ENCODE data around the gene ISG15.
"Not testable (repeated sequence)": the region's sequence is repeated elsewhere in the genome, so short reads cannot be mapped to it uniquely, and the experiment has no call there.

The ISG15 gene

DNA sequence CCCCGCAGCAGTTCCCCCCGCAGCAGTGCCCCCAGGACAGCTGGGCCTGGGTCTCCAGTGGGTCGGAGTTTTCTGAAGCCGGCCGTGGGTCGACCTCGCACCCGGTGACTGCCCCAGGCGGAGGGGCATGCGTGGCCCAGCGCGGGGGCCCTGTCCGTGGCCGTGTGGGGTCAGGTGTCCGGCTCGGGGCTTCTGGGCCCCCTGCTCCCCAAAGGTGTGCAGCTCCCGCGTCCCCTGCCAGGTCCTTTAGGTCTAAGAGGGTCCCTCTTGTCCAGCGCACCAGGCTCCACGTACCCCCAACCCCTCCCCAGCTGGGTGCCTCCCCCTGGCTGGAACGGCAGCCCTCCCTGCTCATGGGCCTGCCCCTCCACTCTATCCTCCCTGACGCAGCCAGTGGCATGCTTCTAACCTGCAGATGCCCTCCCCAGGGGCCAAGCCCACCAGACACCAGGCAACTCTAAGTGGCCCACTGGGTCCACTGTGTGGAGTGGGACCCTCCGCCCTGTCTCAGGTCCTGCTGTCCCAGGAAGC, 7.5 kb upstream of the ISG15 start:
- H3K14ac ChIP-seq (ENCODE audit: low read length in 2 of 2): no peak overlapping the region
- no peak overlapping the region for H3K9ac ChIP-seq (ENCODE audit: low read length)
- no peak overlapping the region for H2BK5ac ChIP-seq (ENCODE audit: low read depth, low read length, poor library complexity, severe bottlenecking)
- peak overlapping the region in 1 of 2 experiments; percentile 81 for H3K4ac ChIP-seq (ENCODE audit: low read depth in 1 of 2, low read length in 2 of 2)
- H3K36me3 ChIP-seq (ENCODE audit: control insufficient read depth in 1 of 2, insufficient read depth in 2 of 2, low read depth in 1 of 2, low read length in 2 of 2): peaks cover 0 to 8% of the 10 kb centered on the region in 2 experiments
- H3K9me3 ChIP-seq (ENCODE audit: control insufficient read depth, low read length): no peaks in the 10 kb centered on the region
- no peak overlapping the region for H3K27ac ChIP-seq (ENCODE audit: low read length, poor library complexity, severe bottlenecking)
- H2AFZ ChIP-seq (ENCODE audit: low read depth, low read length): no peak overlapping the region
- H3K4me3 ChIP-seq (ENCODE audit: insufficient read depth in 1 of 2, low read depth in 1 of 2, low read length in 2 of 2): no peak overlapping the region
- H3K79me1 ChIP-seq (replicated peaks; ENCODE audit: low read length, poor library complexity, severe bottlenecking): peaks cover 4% of the 10 kb centered on the region
- peak overlapping the region; percentile 21 for H2BK15ac ChIP-seq (ENCODE audit: low read depth, poor library complexity, severe bottlenecking)
- no peak overlapping the region for H3K23ac ChIP-seq (ENCODE audit: low read length in 2 of 2)
- H4K91ac ChIP-seq (ENCODE audit: low read length): no peak overlapping the region
- DNase-seq: no peak
- H2BK120ac ChIP-seq (ENCODE audit: low read depth, low read length): no peak overlapping the region
- peaks cover 0 to 61% of the 10 kb centered on the region in 2 experiments for H3K27me3 ChIP-seq (ENCODE audit: control insufficient read depth in 1 of 2, insufficient read depth in 1 of 2, low read length in 2 of 2)
- peak overlapping the region; percentile 32 to 71 for H2BK12ac ChIP-seq (ENCODE audit: low read length in 2 of 2)
- H3K18ac ChIP-seq (ENCODE audit: low read depth in 1 of 2, low read length in 2 of 2): peak overlapping the region in 1 of 2 experiments; percentile 24
- H4K8ac ChIP-seq (ENCODE audit: low read length): peak overlapping the region; percentile 59
- H2AK5ac ChIP-seq (ENCODE audit: low read length, severe bottlenecking): peak overlapping the region; percentile 12
- WGBS: 84% methylated on average over 18 of the region's 23 CpGs
- peaks cover 34% of the 10 kb centered on the region for H3K4me1 ChIP-seq (ENCODE audit: control insufficient read depth, insufficient read depth, low read depth, low read length)
- no peak overlapping the region for H3K4me2 ChIP-seq (ENCODE audit: low read length, poor library complexity, severe bottlenecking)

- Histone ChIP-seq H4K91ac (ENCODE audit: low read length) (peak overlapping the region; percentile 64), H3K4me1 (ENCODE audit: control insufficient read depth, insufficient read depth, low read depth, low read length) (peaks cover 27% of the 10 kb centered on the region), H2AK5ac (ENCODE audit: low read length, severe bottlenecking) (peak overlapping the region; percentile 12), H3K4me2 (ENCODE audit: low read length, poor library complexity, severe bottlenecking) (no peak overlapping the region), H3K23ac (ENCODE audit: low read length in 2 of 2) (no peak overlapping the region), H3K36me3 (ENCODE audit: control insufficient read depth in 1 of 2, insufficient read depth in 2 of 2, low read depth in 1 of 2, low read length in 2 of 2) (peaks cover 0 to 8% of the 10 kb centered on the region in 2 experiments), H2BK5ac (ENCODE audit: low read depth, low read length, poor library complexity, severe bottlenecking) (no peak overlapping the region), H3K14ac (ENCODE audit: low read length in 2 of 2) (no peak overlapping the region), H2BK120ac (ENCODE audit: low read depth, low read length) (no peak overlapping the region), H3K27ac (ENCODE audit: low read length, poor library complexity, severe bottlenecking) (no peak overlapping the region), H3K18ac (ENCODE audit: low read depth in 1 of 2, low read length in 2 of 2) (peak overlapping the region in 1 of 2 experiments; percentile 38), H3K79me1 (replicated peaks; ENCODE audit: low read length, poor library complexity, severe bottlenecking) (no peaks in the 10 kb centered on the region), H3K27me3 (ENCODE audit: control insufficient read depth in 1 of 2, insufficient read depth in 1 of 2, low read length in 2 of 2) (peaks cover 0 to 54% of the 10 kb centered on the region in 2 experiments), H3K4ac (ENCODE audit: low read depth in 1 of 2, low read length in 2 of 2) (peak overlapping the region in 1 of 2 experiments; percentile 81), H3K9me3 (ENCODE audit: control insufficient read depth, low read length) (no peaks in the 10 kb centered on the region), H2AFZ (ENCODE audit: low read depth, low read length) (no peak overlapping the region), H4K8ac (ENCODE audit: low read length) (no peak overlapping the region), H3K9ac (ENCODE audit: low read length) (no peak overlapping the region), H2BK15ac (ENCODE audit: low read depth, poor library complexity, severe bottlenecking) (peak overlapping the region; percentile 63), H2BK12ac (ENCODE audit: low read length in 2 of 2) (peak overlapping the region in 1 of 2 experiments; percentile 71), H3K4me3 (ENCODE audit: insufficient read depth in 1 of 2, low read depth in 1 of 2, low read length in 2 of 2) (no peak overlapping the region)
- DNase-seq: no peak
- WGBS: 89% methylated on average over 37 of the region's 37 CpGs
Observed at GRCh38 chr1:1006305-1007159, 6.8 kb upstream of the ISG15 start.

DNA sequence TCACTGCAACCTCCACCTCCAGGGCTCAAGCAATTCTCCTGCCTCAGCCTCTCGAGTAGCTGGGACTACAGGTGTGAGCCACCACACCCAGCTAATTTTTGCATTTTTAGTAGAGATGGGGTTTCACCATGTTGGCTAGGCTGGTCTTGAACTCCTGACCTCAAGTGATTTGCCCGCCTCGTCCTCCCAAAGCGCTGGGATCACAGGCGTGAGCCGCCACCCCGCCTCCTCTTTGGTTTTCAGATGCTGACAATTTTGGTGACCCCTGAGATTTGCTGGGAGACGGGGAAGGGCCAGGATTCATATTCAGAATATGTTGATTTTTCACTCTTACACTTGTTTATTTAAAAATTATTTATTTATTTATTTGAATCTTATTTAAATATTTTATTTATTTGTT, 3.2 kb upstream of the ISG15 start:
- H3K23ac ChIP-seq (ENCODE audit: low read length in 2 of 2); H3K4me3 ChIP-seq (ENCODE audit: insufficient read depth in 1 of 2, low read depth in 1 of 2, low read length in 2 of 2); H3K4ac ChIP-seq (ENCODE audit: low read depth in 1 of 2, low read length in 2 of 2); H3K9me3 ChIP-seq (ENCODE audit: control insufficient read depth, low read length); H2BK120ac ChIP-seq (ENCODE audit: low read depth, low read length); H4K91ac ChIP-seq (ENCODE audit: low read length); H2AFZ ChIP-seq (ENCODE audit: low read depth, low read length); H3K4me2 ChIP-seq (ENCODE audit: low read length, poor library complexity, severe bottlenecking); H2BK5ac ChIP-seq (ENCODE audit: low read depth, low read length, poor library complexity, severe bottlenecking); H2AK5ac ChIP-seq (ENCODE audit: low read length, severe bottlenecking); H2BK15ac ChIP-seq (ENCODE audit: low read depth, poor library complexity, severe bottlenecking); H3K18ac ChIP-seq (ENCODE audit: low read depth in 1 of 2, low read length in 2 of 2); H3K27ac ChIP-seq (ENCODE audit: low read length, poor library complexity, severe bottlenecking); H3K9ac ChIP-seq (ENCODE audit: low read length); H3K14ac ChIP-seq (ENCODE audit: low read length in 2 of 2); H4K8ac ChIP-seq (ENCODE audit: low read length); DNase-seq; H2BK12ac ChIP-seq (ENCODE audit: low read length in 2 of 2); H3K36me3 ChIP-seq (ENCODE audit: control insufficient read depth in 1 of 2, insufficient read depth in 2 of 2, low read depth in 1 of 2, low read length in 2 of 2): not testable (repeated sequence)
- Histone ChIP-seq H3K79me1 (replicated peaks; ENCODE audit: low read length, poor library complexity, severe bottlenecking) (peaks cover 13% of the 10 kb centered on the region), H3K27me3 (ENCODE audit: control insufficient read depth in 1 of 2, insufficient read depth in 1 of 2, low read length in 2 of 2) (peaks cover 0 to 23% of the 10 kb centered on the region in 2 experiments), H3K4me1 (ENCODE audit: control insufficient read depth, insufficient read depth, low read depth, low read length) (peaks cover 26% of the 10 kb centered on the region)
- WGBS: 79% methylated on average over 6 of the region's 8 CpGs

DNA sequence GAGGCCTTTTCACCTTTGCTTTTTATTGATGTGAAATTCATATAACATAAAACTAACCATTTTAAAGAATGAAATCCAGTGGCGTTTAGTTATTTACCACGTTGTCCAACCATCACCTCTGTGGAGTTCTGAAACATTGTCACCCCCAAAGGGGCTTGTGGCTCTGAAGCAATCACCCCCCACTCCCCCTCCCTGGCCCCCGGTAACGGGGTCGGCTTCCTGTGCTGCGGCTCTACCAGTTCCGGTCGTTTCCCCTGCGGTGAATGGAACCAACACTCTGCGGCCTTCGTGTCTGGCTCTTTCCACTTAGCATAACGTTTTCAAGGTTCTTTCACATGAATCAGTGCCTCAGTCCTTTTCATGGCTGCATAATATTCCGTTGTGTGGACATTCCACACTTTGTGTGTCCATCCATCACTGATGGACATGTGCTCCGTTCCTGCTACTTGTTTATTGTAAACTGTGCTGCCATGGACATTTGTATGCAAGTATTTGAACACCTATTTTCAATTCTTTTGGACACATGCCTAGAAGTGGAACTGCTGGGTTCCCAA, 1.8 kb upstream of the ISG15 start:
- 90% methylated on average over 14 of the region's 14 CpGs for WGBS
- Histone ChIP-seq H3K4me3 (ENCODE audit: insufficient read depth in 1 of 2, low read depth in 1 of 2, low read length in 2 of 2) (no peak overlapping the region), H3K27me3 (ENCODE audit: control insufficient read depth in 1 of 2, insufficient read depth in 1 of 2, low read length in 2 of 2) (peaks cover 0 to 10% of the 10 kb centered on the region in 2 experiments), H2BK5ac (ENCODE audit: low read depth, low read length, poor library complexity, severe bottlenecking) (no peak overlapping the region), H3K9ac (ENCODE audit: low read length) (no peak overlapping the region), H3K14ac (ENCODE audit: low read length in 2 of 2) (no peak overlapping the region), H3K79me1 (replicated peaks; ENCODE audit: low read length, poor library complexity, severe bottlenecking) (peaks cover 17% of the 10 kb centered on the region), H4K8ac (ENCODE audit: low read length) (no peak overlapping the region), H3K36me3 (ENCODE audit: control insufficient read depth in 1 of 2, insufficient read depth in 2 of 2, low read depth in 1 of 2, low read length in 2 of 2) (peaks cover 0 to 5% of the 10 kb centered on the region in 2 experiments), H3K18ac (ENCODE audit: low read depth in 1 of 2, low read length in 2 of 2) (no peak overlapping the region), H2BK15ac (ENCODE audit: low read depth, poor library complexity, severe bottlenecking) (no peak overlapping the region), H3K4me1 (ENCODE audit: control insufficient read depth, insufficient read depth, low read depth, low read length) (peaks cover 16% of the 10 kb centered on the region), H4K91ac (ENCODE audit: low read length) (no peak overlapping the region), H2AK5ac (ENCODE audit: low read length, severe bottlenecking) (no peak overlapping the region), H3K4me2 (ENCODE audit: low read length, poor library complexity, severe bottlenecking) (no peak overlapping the region), H3K4ac (ENCODE audit: low read depth in 1 of 2, low read length in 2 of 2) (no peak overlapping the region), H3K9me3 (ENCODE audit: control insufficient read depth, low read length) (no peaks in the 10 kb centered on the region), H2BK120ac (ENCODE audit: low read depth, low read length) (no peak overlapping the region), H3K27ac (ENCODE audit: low read length, poor library complexity, severe bottlenecking) (no peak overlapping the region), H3K23ac (ENCODE audit: low read length in 2 of 2) (no peak overlapping the region), H2BK12ac (ENCODE audit: low read length in 2 of 2) (no peak overlapping the region), H2AFZ (ENCODE audit: low read depth, low read length) (no peak overlapping the region)
- no peak for DNase-seq
